ENCODE data around the gene SUDS3. TPM values are rescaled to one million over a fixed set of nuclear protein-coding genes. Genes with fewer than 3 reads are reported as not detected.

Gene SUDS3
- total and polyA plus RNA-seq, 10 of the 15 experiments (the other 5 are each of a cell fraction or from before 2014, with no cell fraction given), result 5.2 to 42.8 (median 21.7) TPM

DNA sequence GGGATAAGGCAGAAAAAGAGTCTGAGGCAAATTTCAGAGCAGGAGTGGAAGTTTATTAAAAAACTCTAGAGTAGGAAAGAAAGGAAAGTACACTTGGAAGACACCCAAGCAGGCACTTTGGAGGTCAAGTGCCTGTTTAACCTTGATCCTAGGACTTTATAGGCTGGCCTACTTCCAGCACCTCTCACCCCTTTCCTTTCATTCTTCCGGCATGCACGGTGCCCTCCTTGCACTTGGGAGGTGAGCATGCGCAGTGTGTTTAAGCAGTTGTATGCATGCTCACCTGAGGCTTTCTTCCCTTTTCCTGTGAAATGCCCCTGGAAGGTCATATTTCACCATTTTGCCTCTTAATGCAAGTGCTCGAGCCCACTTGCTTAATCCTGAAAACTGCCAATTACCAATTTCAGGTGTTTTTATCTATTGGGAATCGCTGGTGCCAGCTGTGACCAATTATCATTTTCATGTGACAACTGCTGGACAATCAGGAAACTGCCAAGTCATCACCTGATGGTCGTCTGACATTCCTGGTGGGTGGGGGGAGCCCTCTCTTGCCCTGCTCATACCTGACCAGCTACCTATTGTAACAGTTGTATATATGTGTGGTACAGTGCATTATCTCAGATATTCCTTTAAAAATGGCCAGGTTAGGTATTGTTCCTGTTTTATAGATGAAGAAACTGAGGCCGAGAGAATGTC lies 53.5 kb downstream of the SUDS3 start:
- no peaks in the 10 kb centered on the region for H4K20me1 ChIP-seq (ENCODE audit: control insufficient read depth, insufficient read depth)
- H3K4me1 ChIP-seq (ENCODE audit: control insufficient read depth, insufficient read depth, low read length), result no peaks in the 10 kb centered on the region
- ChIA-PET SMC1A (ENCODE audit: uncharacterized antibody, unreplicated experiment) (interaction anchor here (0.6 kb wide), 1 partner anchor 1507 kb away, joined by 3 read pairs; no protein-coding TSS in a partner anchor), CTCF (no interaction called here), RAD21 (ENCODE audit: unreplicated experiment) (no interaction called here), POLR2A (no interaction called here)
- TF ChIP-seq, protein P1, sequence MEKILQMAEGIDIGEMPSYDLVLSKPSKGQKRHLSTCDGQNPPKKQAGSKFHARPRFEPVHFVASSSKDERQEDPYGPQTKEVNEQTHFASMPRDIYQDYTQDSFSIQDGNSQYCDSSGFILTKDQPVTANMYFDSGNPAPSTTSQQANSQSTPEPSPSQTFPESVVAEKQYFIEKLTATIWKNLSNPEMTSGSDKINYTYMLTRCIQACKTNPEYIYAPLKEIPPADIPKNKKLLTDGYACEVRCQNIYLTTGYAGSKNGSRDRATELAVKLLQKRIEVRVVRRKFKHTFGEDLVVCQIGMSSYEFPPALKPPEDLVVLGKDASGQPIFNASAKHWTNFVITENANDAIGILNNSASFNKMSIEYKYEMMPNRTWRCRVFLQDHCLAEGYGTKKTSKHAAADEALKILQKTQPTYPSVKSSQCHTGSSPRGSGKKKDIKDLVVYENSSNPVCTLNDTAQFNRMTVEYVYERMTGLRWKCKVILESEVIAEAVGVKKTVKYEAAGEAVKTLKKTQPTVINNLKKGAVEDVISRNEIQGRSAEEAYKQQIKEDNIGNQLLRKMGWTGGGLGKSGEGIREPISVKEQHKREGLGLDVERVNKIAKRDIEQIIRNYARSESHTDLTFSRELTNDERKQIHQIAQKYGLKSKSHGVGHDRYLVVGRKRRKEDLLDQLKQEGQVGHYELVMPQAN (conservative IDR thresholded peaks at IDR 0.05), result no peak
- no peak for TF ChIP-seq KLF5 (IDR thresholded peaks at IDR 0.05; ENCODE audit: partially characterized antibody)
- TF ChIP-seq, protein P2, sequence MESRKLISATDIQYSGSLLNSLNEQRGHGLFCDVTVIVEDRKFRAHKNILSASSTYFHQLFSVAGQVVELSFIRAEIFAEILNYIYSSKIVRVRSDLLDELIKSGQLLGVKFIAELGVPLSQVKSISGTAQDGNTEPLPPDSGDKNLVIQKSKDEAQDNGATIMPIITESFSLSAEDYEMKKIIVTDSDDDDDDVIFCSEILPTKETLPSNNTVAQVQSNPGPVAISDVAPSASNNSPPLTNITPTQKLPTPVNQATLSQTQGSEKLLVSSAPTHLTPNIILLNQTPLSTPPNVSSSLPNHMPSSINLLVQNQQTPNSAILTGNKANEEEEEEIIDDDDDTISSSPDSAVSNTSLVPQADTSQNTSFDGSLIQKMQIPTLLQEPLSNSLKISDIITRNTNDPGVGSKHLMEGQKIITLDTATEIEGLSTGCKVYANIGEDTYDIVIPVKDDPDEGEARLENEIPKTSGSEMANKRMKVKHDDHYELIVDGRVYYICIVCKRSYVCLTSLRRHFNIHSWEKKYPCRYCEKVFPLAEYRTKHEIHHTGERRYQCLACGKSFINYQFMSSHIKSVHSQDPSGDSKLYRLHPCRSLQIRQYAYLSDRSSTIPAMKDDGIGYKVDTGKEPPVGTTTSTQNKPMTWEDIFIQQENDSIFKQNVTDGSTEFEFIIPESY (IDR thresholded peaks at IDR 0.05), result no peak
- TF ChIP-seq, protein P3, sequence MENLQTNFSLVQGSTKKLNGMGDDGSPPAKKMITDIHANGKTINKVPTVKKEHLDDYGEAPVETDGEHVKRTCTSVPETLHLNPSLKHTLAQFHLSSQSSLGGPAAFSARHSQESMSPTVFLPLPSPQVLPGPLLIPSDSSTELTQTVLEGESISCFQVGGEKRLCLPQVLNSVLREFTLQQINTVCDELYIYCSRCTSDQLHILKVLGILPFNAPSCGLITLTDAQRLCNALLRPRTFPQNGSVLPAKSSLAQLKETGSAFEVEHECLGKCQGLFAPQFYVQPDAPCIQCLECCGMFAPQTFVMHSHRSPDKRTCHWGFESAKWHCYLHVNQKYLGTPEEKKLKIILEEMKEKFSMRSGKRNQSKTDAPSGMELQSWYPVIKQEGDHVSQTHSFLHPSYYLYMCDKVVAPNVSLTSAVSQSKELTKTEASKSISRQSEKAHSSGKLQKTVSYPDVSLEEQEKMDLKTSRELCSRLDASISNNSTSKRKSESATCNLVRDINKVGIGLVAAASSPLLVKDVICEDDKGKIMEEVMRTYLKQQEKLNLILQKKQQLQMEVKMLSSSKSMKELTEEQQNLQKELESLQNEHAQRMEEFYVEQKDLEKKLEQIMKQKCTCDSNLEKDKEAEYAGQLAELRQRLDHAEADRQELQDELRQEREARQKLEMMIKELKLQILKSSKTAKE (IDR thresholded peaks at IDR 0.05; ENCODE audit: low read depth, poor library complexity, severe bottlenecking), result no peak
- no peak for TF ChIP-seq EP300 (IDR thresholded peaks at IDR 0.05; ENCODE audit: borderline replicate concordance in 1 of 2, control insufficient read depth in 1 of 2, low read depth in 2 of 2, low read length in 2 of 2)
- no peak for TF ChIP-seq RAD21 (IDR thresholded peaks at IDR 0.05; ENCODE audit: insufficient read depth, low read depth, low read length)
- no peak overlapping the region for H3K4me3 ChIP-seq
- H3K9me3 ChIP-seq (replicated peaks; ENCODE audit: control insufficient read depth, insufficient read depth, low read length), result no peaks in the 10 kb centered on the region; the same call in 2 of the 3 replicates
- H2AFZ ChIP-seq (ENCODE audit: control insufficient read depth, low read depth, low read length), result no peak overlapping the region
- 53% methylated on average over 7 of the region's 7 CpGs for WGBS (ENCODE audit: insufficient coverage, insufficient replicate concordance, low lambda C conversion rate, missing lambda C conversion rate)
- in situ Hi-C loops (cut with MboI) (no loop called here), intact Hi-C loops (cut with micrococcal nuclease; ENCODE audit: unreplicated experiment) (no loop called here)
- no peaks in the 10 kb centered on the region for H3K79me2 ChIP-seq (ENCODE audit: control insufficient read depth, insufficient read depth, low read length)
- no peak overlapping the region for H3K9ac ChIP-seq (ENCODE audit: control insufficient read depth, insufficient read depth, low read length)
- no peaks in the 10 kb centered on the region for H3K36me3 ChIP-seq (ENCODE audit: control insufficient read depth in 2 of 2, insufficient read depth in 2 of 2, low read length in 1 of 2)
- no peak overlapping the region for H3K4me2 ChIP-seq (ENCODE audit: control insufficient read depth, insufficient read depth)
- FAIRE-seq (no peak), ATAC-seq (no peak), DNase-seq (ENCODE audit: low read depth, low spot score) (no peak)
- H3K27ac ChIP-seq (ENCODE audit: control insufficient read depth, insufficient read depth), result no peak overlapping the region
- no TSS peak for BruUV-seq (replicated peaks)
- H3K27me3 ChIP-seq (replicated peaks in 1 of 2; ENCODE audit: control insufficient read depth in 2 of 2, insufficient read depth in 2 of 2, low read length in 1 of 2), result no peaks in the 10 kb centered on the region
